ENCODE data around the gene CARD14.

GRCh38 chr17:80201446-80201845 lies 31.6 kb downstream of the CARD14 start:
- TF ChIP-seq CTCF (IDR thresholded peaks at IDR 0.05) (no peak), EZH2 (IDR thresholded peaks at IDR 0.05; ENCODE audit: borderline replicate concordance, insufficient read depth, low read depth, low read length, poor library complexity, severe bottlenecking) (no peak)

All from B cell (primary cell).